Measurements from ENCODE around the gene KLHL13. TPM values are rescaled to one million over a fixed set of nuclear protein-coding genes. Genes with fewer than 3 reads are reported as not detected.

KLHL13 gene
- total RNA-seq, 3 donors from 2014 or later = 1.6 to 21.3 (median 20.2) TPM

GRCh38 chrX:117973110-117973807, 143.4 kb downstream of the KLHL13 start:
- H3K36me3 ChIP-seq = no peaks in the 10 kb centered on the region
- TF ChIP-seq POLR2A (IDR thresholded peaks at IDR 0.05) (no peak), CTCF (IDR thresholded peaks at IDR 0.05) (no peak), POLR2AphosphoS5 (IDR thresholded peaks at IDR 0.05) (no peak)
- DNase-seq (ENCODE audit: low spot score in 2 of 2) = no peak
- no peaks in the 10 kb centered on the region for H3K27me3 ChIP-seq
- no peaks in the 10 kb centered on the region for H3K9me3 ChIP-seq
- H3K4me1 ChIP-seq = no peaks in the 10 kb centered on the region
- intact Hi-C loops (cut with DNase I; ENCODE audit: low total_unique reads) = no loop called here
- no peak overlapping the region for H3K27ac ChIP-seq
- H3K4me3 ChIP-seq = peak overlapping the region in 2 of 3 donors; percentile 6 to 9

DNA sequence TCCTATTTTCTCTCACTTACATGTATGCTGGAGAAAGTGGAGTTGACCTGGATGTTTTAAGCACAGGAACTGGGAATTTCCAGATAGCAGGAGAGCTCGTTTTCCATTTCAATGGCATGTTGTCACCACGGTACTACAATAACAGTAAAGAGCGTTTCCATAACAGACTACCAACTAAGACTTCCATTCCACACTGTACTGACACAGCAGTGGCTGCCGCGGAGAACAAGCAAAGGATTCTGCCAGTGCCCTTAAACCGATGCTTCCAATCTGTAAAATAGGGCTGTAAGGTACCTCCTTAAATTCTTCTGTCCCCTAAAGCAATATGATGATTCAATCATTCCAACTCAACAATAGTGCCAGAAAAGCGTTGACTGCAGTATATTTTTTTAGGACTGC, 143.9 kb downstream of the KLHL13 start:
- no peaks in the 10 kb centered on the region for H3K36me3 ChIP-seq
- TF ChIP-seq POLR2AphosphoS5 (IDR thresholded peaks at IDR 0.05) = no peak
- TF ChIP-seq POLR2A (IDR thresholded peaks at IDR 0.05) = no peak
- TF ChIP-seq CTCF (IDR thresholded peaks at IDR 0.05) = no peak
- DNase-seq (ENCODE audit: low spot score in 2 of 2) = no peak
- no peaks in the 10 kb centered on the region for H3K4me1 ChIP-seq
- peak overlapping the region in 2 of 3 donors; percentile 6 to 9 for H3K4me3 ChIP-seq
- intact Hi-C loops (cut with DNase I; ENCODE audit: low total_unique reads) = no loop called here
- H3K9me3 ChIP-seq = no peaks in the 10 kb centered on the region
- no peaks in the 10 kb centered on the region for H3K27me3 ChIP-seq
- peak overlapping the region in 1 of 2 donors; percentile 14 for H3K27ac ChIP-seq

DNA sequence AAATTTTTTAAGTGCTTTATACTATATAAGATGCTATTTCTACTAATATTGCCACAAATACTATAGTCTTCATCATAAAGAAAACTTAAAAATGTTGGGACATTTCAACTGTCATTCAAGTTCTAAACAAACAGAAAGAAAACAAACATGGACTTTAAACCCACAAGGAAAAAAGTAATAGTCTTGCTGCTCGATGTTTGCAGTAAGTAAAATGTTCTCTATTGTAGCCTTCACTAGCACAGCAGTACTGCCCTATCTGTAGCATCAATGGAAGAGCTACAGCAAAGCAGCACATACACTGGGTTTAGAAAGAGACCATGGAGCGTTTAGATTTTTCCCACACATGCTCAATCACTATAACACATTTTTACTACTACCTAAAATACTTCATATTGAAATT, 146.8 kb downstream of the KLHL13 start:
- Histone ChIP-seq H3K27ac (no peak overlapping the region), H3K9me3 (no peaks in the 10 kb centered on the region), H3K36me3 (no peaks in the 10 kb centered on the region), H3K4me1 (no peaks in the 10 kb centered on the region), H3K4me3 (no peak overlapping the region), H3K27me3 (no peaks in the 10 kb centered on the region)
- intact Hi-C loops (cut with DNase I; ENCODE audit: low total_unique reads) = no loop called here
- no peak for DNase-seq (ENCODE audit: low spot score in 2 of 2)
- no peak for TF ChIP-seq POLR2A (IDR thresholded peaks at IDR 0.05)
- TF ChIP-seq POLR2AphosphoS5 (IDR thresholded peaks at IDR 0.05) = no peak
- no peak for TF ChIP-seq CTCF (IDR thresholded peaks at IDR 0.05)

- H3K36me3 ChIP-seq = no peaks in the 10 kb centered on the region
- H3K9me3 ChIP-seq = no peaks in the 10 kb centered on the region
- no peak overlapping the region for H3K4me3 ChIP-seq
- H3K27me3 ChIP-seq = no peaks in the 10 kb centered on the region
- intact Hi-C loops (cut with DNase I; ENCODE audit: low total_unique reads) = no loop called here
- no peaks in the 10 kb centered on the region for H3K4me1 ChIP-seq
- H3K27ac ChIP-seq = no peak overlapping the region
- no peak for TF ChIP-seq POLR2A (IDR thresholded peaks at IDR 0.05)
- no peak for TF ChIP-seq POLR2AphosphoS5 (IDR thresholded peaks at IDR 0.05)
- TF ChIP-seq CTCF (IDR thresholded peaks at IDR 0.05) = no peak
- DNase-seq (ENCODE audit: low spot score in 2 of 2) = no peak
These were observed 147.3 kb downstream of the KLHL13 start for GRCh38 chrX:117969328-117969727.

- H3K4me3 ChIP-seq = no peak overlapping the region
- intact Hi-C loops (cut with DNase I; ENCODE audit: low total_unique reads) = no loop called here
- H3K4me1 ChIP-seq = no peaks in the 10 kb centered on the region
- no peak for DNase-seq (ENCODE audit: low spot score in 2 of 2)
- TF ChIP-seq POLR2AphosphoS5 (IDR thresholded peaks at IDR 0.05) = no peak
- TF ChIP-seq CTCF (IDR thresholded peaks at IDR 0.05) = no peak
- no peak for TF ChIP-seq POLR2A (IDR thresholded peaks at IDR 0.05)
- H3K36me3 ChIP-seq = no peaks in the 10 kb centered on the region
- H3K27me3 ChIP-seq = no peaks in the 10 kb centered on the region
- H3K27ac ChIP-seq = no peak overlapping the region
- H3K9me3 ChIP-seq = no peaks in the 10 kb centered on the region
These were observed 157.6 kb downstream of the KLHL13 start for GRCh38 chrX:117959045-117959444.

Data from breast epithelium (tissue), 4 donors.